SU-DHL-6 (cell line): ENCODE measurements around the gene CPNE1.

Experiments used
- EZH2phosphoT487 ChIP-seq: fragments of 200-600 bp; sonication (generic), shearing (Covaris generic); conservative IDR thresholded peaks from 2 replicates; pipeline ENCODE4 v1.6.1; 2018; ENCODE audit warnings: mild to moderate bottlenecking, antibody characterized with exemption, low read length, moderate library complexity, mixed read lengths
- TF ChIP-seq, protein P1 (sequence below): fragments of 200-600 bp; sonication (generic); IDR thresholded peaks from one replicate; pipeline ENCODE4 v1.5.1; 2017; ENCODE audit warnings: antibody characterized with exemption, mild to moderate bottlenecking, low read length, moderate library complexity; ENCODE audit not compliant: insufficient read depth, poor library complexity, severe bottlenecking

DNA sequence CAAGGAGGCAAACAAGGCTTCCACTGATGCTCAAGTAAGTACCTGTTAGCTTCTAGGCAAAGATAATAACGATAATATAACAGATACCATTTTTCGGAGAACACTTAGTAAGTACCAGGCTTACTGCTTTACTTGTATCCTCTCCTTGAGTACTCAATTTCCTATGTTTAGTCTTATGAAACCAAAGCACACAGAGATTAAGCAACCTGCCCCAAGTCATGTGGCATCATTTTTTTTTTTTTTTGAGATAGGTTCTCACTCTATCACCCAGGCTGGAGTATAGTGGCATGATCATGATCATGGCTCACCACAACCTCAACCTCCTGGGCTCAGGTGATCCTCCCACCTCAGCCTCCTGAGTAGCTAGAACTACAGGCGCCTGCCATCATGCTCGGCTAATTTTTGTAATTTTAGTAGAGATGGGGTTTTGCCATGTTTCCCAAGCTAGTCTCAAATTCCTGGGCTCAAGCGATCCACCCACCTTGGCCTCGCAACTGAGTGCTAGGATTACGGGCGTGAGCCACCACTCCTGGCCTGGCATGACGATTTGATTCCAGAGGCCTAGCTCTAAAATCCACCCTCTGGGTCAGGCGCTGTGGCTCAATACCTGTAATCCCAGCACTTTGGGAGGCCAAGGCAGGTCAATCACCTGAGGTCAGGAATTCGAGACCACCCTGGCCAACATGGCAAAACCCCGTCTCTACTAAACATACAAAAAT is 35.1 kb downstream of the CPNE1 start:
- TF ChIP-seq, protein P1, sequence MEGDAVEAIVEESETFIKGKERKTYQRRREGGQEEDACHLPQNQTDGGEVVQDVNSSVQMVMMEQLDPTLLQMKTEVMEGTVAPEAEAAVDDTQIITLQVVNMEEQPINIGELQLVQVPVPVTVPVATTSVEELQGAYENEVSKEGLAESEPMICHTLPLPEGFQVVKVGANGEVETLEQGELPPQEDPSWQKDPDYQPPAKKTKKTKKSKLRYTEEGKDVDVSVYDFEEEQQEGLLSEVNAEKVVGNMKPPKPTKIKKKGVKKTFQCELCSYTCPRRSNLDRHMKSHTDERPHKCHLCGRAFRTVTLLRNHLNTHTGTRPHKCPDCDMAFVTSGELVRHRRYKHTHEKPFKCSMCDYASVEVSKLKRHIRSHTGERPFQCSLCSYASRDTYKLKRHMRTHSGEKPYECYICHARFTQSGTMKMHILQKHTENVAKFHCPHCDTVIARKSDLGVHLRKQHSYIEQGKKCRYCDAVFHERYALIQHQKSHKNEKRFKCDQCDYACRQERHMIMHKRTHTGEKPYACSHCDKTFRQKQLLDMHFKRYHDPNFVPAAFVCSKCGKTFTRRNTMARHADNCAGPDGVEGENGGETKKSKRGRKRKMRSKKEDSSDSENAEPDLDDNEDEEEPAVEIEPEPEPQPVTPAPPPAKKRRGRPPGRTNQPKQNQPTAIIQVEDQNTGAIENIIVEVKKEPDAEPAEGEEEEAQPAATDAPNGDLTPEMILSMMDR: no peak
- no peak for TF ChIP-seq EZH2phosphoT487
